HG03521 (cell line): Measurements from ENCODE around the gene KIF1A.
"Not testable (repeated sequence)": the region's sequence is repeated elsewhere in the genome, so short reads cannot be mapped to it uniquely, and the experiment has no call there.

ENCODE experiments used
- ATAC-seq: cut with Tn5 transposase; IDR thresholded peaks from one replicate; pipeline ENCODE4 v1.9.1; 2021; ENCODE audit warnings: mild to moderate bottlenecking, moderate library complexity; ENCODE audit not compliant: unreplicated experiment

The KIF1A gene

GRCh38 chr2:240704651-240705050 lies 115.4 kb downstream of the KIF1A start:
- ATAC-seq: no peak

- no peak for ATAC-seq
Measured at GRCh38 chr2:240703417-240704341, 116.3 kb downstream of the KIF1A start.

- no peak for ATAC-seq
Measured at GRCh38 chr2:240702640-240703011, 117.4 kb downstream of the KIF1A start.

GRCh38 chr2:240701736-240702639 lies 118.0 kb downstream of the KIF1A start:
- no peak for ATAC-seq

- no peak for ATAC-seq
Measured at GRCh38 chr2:240701091-240701735, 118.8 kb downstream of the KIF1A start.

GRCh38 chr2:240700616-240701015 lies 119.4 kb downstream of the KIF1A start:
- ATAC-seq: not testable (repeated sequence)

- not testable (repeated sequence) for ATAC-seq
Measured at GRCh38 chr2:240699835-240700234, 120.2 kb downstream of the KIF1A start.

GRCh38 chr2:240698852-240699561 lies 121.0 kb downstream of the KIF1A start:
- not testable (repeated sequence) for ATAC-seq

GRCh38 chr2:240696469-240696868 lies 123.5 kb downstream of the KIF1A start:
- not testable (repeated sequence) for ATAC-seq

- ATAC-seq: not testable (repeated sequence)
Measured at GRCh38 chr2:240695593-240695992, 124.4 kb downstream of the KIF1A start.

- ATAC-seq: not testable (repeated sequence)
Measured at GRCh38 chr2:240694304-240694703, 125.7 kb downstream of the KIF1A start.

GRCh38 chr2:240692583-240693561 lies 127.1 kb downstream of the KIF1A start:
- ATAC-seq: not testable (repeated sequence)

- not testable (repeated sequence) for ATAC-seq
Measured at GRCh38 chr2:240691631-240692420, 128.2 kb downstream of the KIF1A start, which contains the start of gene AQP12A. AQP12A (plus strand) TSS chr2:240691866; CDS start chr2:240691914, 48 bp downstream.

- not testable (repeated sequence) for ATAC-seq
Measured at GRCh38 chr2:240691075-240691427, 129.0 kb downstream of the KIF1A start.

- ATAC-seq: not testable (repeated sequence)
Measured at GRCh38 chr2:240690421-240691074, 129.5 kb downstream of the KIF1A start.

- ATAC-seq: no peak
Measured at GRCh38 chr2:240689975-240690374, 130.0 kb downstream of the KIF1A start.

- ATAC-seq: no peak
Measured at GRCh38 chr2:240688553-240688919, 131.5 kb downstream of the KIF1A start.
